ENCODE data around the gene MANEAL.

The MANEAL gene

DNA sequence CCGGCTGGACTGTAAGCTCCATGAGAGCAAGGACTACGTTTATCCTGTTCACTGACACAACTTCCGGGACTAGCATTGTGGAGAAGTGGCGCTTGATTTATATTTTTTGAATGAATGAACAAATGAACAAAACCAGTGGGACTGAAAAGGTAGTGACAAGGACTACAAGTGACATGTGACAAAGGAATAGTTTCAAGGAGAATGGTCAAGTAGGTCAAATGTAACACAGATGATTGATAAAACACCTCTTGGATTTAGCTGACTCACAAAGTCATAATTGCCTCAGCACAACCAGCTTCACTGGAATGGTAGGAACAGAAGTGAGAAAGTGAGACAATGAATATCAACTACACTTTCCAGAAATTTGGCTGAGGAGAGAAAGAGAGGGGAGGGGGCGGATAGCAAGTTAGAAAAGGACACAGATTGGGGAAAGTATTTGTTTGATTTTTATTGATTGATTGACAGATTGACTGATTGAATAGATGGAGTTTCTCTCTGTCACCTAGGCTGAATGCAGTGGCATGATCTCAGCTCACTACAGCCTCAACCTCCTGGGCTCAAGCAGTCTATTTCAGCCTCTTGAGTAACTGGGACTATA lies 51.5 kb downstream of the MANEAL start:
- Histone ChIP-seq H3K4me1 (ENCODE audit: control insufficient read depth in 1 of 2, insufficient read depth in 1 of 2, low read depth in 1 of 2, low read length in 1 of 2) (peaks cover 91% of the 10 kb centered on the region in 2 experiments), H3K4me3 (ENCODE audit: low read depth in 1 of 2, low read length in 1 of 2) (peak overlapping the region; percentile 26 to 45), H3K9me3 (no peaks in the 10 kb centered on the region), H3K36me3 (peaks cover 12% of the 10 kb centered on the region), H3K27me3 (no peaks in the 10 kb centered on the region), H3K27ac (peak overlapping the region; percentile 92)
- TF ChIP-seq, protein P1, sequence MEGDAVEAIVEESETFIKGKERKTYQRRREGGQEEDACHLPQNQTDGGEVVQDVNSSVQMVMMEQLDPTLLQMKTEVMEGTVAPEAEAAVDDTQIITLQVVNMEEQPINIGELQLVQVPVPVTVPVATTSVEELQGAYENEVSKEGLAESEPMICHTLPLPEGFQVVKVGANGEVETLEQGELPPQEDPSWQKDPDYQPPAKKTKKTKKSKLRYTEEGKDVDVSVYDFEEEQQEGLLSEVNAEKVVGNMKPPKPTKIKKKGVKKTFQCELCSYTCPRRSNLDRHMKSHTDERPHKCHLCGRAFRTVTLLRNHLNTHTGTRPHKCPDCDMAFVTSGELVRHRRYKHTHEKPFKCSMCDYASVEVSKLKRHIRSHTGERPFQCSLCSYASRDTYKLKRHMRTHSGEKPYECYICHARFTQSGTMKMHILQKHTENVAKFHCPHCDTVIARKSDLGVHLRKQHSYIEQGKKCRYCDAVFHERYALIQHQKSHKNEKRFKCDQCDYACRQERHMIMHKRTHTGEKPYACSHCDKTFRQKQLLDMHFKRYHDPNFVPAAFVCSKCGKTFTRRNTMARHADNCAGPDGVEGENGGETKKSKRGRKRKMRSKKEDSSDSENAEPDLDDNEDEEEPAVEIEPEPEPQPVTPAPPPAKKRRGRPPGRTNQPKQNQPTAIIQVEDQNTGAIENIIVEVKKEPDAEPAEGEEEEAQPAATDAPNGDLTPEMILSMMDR (IDR thresholded peaks at IDR 0.05): no peak

DNA sequence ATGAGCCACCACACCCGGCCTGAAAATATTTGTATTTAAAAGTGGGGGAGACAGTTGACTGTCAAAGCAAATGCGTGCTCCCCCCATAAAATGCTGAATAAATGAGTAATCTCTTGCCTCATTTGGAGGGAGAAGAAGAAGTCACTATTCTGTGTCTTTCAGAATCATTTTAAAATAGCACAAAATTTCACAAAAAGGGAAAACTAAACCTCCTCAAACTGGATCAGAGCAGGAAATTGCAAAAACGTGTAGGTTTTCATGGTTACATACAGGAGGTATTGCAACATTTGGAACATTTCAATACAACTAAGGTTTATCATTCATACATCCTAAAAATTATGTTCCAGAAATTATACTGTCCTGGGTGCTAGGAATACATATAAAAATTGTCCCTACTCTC lies 52.1 kb downstream of the MANEAL start:
- peaks cover 6% of the 10 kb centered on the region for H3K36me3 ChIP-seq
- peaks cover 97% of the 10 kb centered on the region in 2 experiments for H3K4me1 ChIP-seq (ENCODE audit: control insufficient read depth in 1 of 2, insufficient read depth in 1 of 2, low read depth in 1 of 2, low read length in 1 of 2)
- no peaks in the 10 kb centered on the region for H3K9me3 ChIP-seq
- H3K27ac ChIP-seq: peak overlapping the region; percentile 92
- H3K4me3 ChIP-seq (ENCODE audit: low read depth in 1 of 2, low read length in 1 of 2): peak overlapping the region; percentile 26 to 45
- TF ChIP-seq, protein P1 (IDR thresholded peaks at IDR 0.05): no peak
- H3K27me3 ChIP-seq: no peaks in the 10 kb centered on the region

DNA sequence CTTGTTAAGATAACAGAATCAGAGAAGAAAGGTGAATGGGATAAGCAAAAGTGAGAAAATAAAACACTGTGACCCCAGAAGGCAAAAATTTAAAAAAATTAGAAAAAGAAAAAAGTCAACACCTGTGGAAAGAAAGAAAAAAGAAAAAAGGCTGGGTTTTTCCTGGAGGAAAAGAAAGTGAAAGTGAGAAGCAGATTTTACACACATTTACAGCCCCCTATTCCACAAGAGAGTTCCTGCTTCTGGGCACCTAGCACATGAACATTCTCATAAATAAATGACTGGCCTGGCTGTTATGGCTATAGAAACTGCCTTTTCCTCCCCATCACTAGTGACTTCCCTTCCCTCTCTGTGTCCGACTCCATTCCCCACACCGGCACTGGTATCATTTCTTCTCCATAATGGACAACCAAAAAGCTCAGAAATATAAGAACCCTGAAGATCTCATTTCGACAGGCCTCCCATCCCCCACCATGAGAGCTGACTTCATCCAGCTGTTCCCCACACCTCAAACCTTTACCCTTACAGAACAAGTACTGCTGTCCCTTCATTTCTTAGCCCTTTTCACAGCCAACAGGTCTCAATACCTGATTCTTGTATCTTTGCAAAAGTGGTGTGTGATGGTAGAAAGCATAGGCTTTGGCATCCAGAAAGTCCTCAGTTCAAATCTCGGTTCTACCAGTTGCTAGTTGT lies 53.1 kb downstream of the MANEAL start:
- peak overlapping the region; percentile 33 to 45 for H3K4me3 ChIP-seq (ENCODE audit: low read depth in 1 of 2, low read length in 1 of 2)
- H3K36me3 ChIP-seq: no peaks in the 10 kb centered on the region

DNA sequence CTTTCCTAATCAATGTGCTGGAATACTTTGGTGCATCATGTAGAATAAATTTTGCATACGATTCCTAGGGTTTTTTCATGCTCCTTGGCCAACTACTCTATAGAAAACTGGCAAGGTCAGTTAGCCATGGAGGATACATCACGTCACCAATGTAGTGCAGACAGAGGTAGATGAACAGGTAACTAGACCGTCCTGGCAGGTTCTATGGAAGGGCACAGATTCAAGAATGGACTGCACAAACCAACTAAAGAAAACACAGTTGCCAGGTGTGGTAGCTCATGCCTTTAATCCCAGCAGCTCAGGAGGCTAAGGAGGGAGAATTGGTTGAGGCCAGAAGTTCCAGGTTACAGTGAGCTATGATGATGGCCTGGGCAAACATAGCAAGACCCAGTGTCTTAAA lies 55.8 kb downstream of the MANEAL start:
- Histone ChIP-seq H3K27ac (peak overlapping the region; percentile 92), H3K9me3 (no peaks in the 10 kb centered on the region), H3K4me3 (ENCODE audit: low read depth in 1 of 2, low read length in 1 of 2) (peak overlapping the region; percentile 41 to 55), H3K4me1 (ENCODE audit: control insufficient read depth in 1 of 2, insufficient read depth in 1 of 2, low read depth in 1 of 2, low read length in 1 of 2) (peaks cover 100% of the 10 kb centered on the region in 2 experiments), H3K36me3 (peaks cover 10% of the 10 kb centered on the region), H3K27me3 (no peaks in the 10 kb centered on the region)
- TF ChIP-seq, protein P1 (IDR thresholded peaks at IDR 0.05): no peak

More for the DNA sequence above, 53.1 kb downstream of the MANEAL start:
- TF ChIP-seq, protein P1 (IDR thresholded peaks at IDR 0.05): no peak
- no peaks in the 10 kb centered on the region for H3K27me3 ChIP-seq
- H3K27ac ChIP-seq: peak overlapping the region; percentile 92
- peaks cover 100% of the 10 kb centered on the region in 2 experiments for H3K4me1 ChIP-seq (ENCODE audit: control insufficient read depth in 1 of 2, insufficient read depth in 1 of 2, low read depth in 1 of 2, low read length in 1 of 2)
- H3K9me3 ChIP-seq: no peaks in the 10 kb centered on the region

DNA sequence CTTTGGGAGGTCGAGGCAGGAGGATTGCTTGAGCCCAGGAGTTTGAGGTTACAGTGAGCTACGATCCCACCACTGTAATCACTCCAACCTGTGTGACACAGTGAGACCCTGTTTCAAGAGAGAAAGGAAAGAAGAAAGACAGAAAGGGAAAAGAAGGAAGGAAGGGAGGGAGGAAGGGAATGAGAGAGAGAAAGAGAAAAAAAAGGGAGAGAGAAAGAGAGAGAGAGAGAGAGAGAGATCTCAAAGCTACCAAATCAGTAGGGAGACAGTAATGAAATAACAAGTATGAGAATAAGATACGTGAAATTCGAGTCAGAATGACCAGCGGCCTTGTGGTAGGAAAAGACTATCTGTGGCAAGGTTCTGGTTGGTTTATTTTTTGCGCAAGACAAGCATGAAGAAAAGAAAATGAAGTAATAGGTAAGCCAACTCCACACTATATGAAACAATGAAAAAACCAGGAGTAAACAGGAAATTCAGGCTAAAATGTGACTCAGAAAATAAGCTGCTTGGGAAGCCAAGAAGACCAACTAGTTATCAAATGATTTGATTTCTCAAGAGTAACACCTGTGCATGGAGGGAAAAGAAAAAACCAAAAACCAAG lies 56.8 kb downstream of the MANEAL start:
- peaks cover 19% of the 10 kb centered on the region for H3K36me3 ChIP-seq
- H3K4me3 ChIP-seq (ENCODE audit: low read depth in 1 of 2, low read length in 1 of 2): peak overlapping the region; percentile 41 to 55
- no peaks in the 10 kb centered on the region for H3K9me3 ChIP-seq
- TF ChIP-seq, protein P1 (IDR thresholded peaks at IDR 0.05): no peak
- peaks cover 100% of the 10 kb centered on the region in 2 experiments for H3K4me1 ChIP-seq (ENCODE audit: control insufficient read depth in 1 of 2, insufficient read depth in 1 of 2, low read depth in 1 of 2, low read length in 1 of 2)
- no peaks in the 10 kb centered on the region for H3K27me3 ChIP-seq
- H3K27ac ChIP-seq: peak overlapping the region; percentile 92
